H1 (cell line): ENCODE results near the gene SLC27A5. TPM values are rescaled to one million over a fixed set of nuclear protein-coding genes. Genes with fewer than 3 reads are reported as not detected.
A peak's percentile ranks its signal among the peaks of the same experiment; 100 is the strongest.

Source experiments
- CTCF ChIA-PET: fragments of 300-600 bp; sonication (Branson Sonifier 250); formaldehyde crosslinking; loops from one replicate; lab custom pipeline; 2021; ENCODE audit not compliant: partially characterized antibody; lab: Charles Lee
- POLR2A ChIA-PET: fragments of 300-600 bp; sonication (Branson Sonifier 250); formaldehyde crosslinking; loops from one replicate; lab custom pipeline; 2021; ENCODE audit warnings: inconsistent platforms; ENCODE audit not compliant: partially characterized antibody; lab: Charles Lee
- DNase-seq, 2 experiments: peaks; one replicate each; pipeline versions ENCODE4 v3.0.0 to v3.0.0-alpha.2; 2010 to 2022; ENCODE audit warnings: low spot score in 2 of 2, low read depth in 1 of 2, mixed read lengths in 1 of 2
- FAIRE-seq: peaks from 2 replicates; lab custom pipeline; 2011; peaks lifted over from hg19 to GRCh38; lab: Jason Lieb, UNC
- H2AFZ ChIP-seq: 2 replicates; pipeline ENCODE4 v1.8.1; 2012; ENCODE audit warnings: low read length, inconsistent platforms
- H2AK5ac ChIP-seq: 2 replicates; pipeline ENCODE4 v1.6.1; 2013; ENCODE audit warnings: low read depth, low read length
- H2BK120ac ChIP-seq: replicated peaks from 2 replicates; pipeline ENCODE3; 2013; ENCODE audit warnings: low read depth, low read length, inconsistent platforms
- H2BK12ac ChIP-seq: 2 replicates; pipeline ENCODE4 v1.6.1; 2013; ENCODE audit warnings: low read depth, low read length
- H2BK15ac ChIP-seq: 2 replicates; pipeline ENCODE4 v1.6.1; 2013; ENCODE audit warnings: low read length
- H2BK20ac ChIP-seq: 2 replicates; pipeline ENCODE4 v1.6.1; 2013; ENCODE audit warnings: low read length
- H2BK5ac ChIP-seq: 2 replicates; pipeline ENCODE4 v1.6.1; 2013; ENCODE audit warnings: low read depth, low read length
- H3K14ac ChIP-seq: 2 replicates; pipeline ENCODE4 v1.6.1; 2013; ENCODE audit warnings: inconsistent platforms; ENCODE audit not compliant: insufficient read length
- H3K18ac ChIP-seq: 2 replicates; pipeline ENCODE4 v1.6.1; 2013; ENCODE audit warnings: low read length; ENCODE audit errors: extremely low read depth
- H3K23ac ChIP-seq: 2 replicates; pipeline ENCODE4 v1.6.1; 2013; ENCODE audit warnings: inconsistent platforms; ENCODE audit not compliant: insufficient read length
- H3K23me2 ChIP-seq: 2 replicates; pipeline ENCODE4 v1.6.1; 2013; ENCODE audit warnings: low read depth, low read length
- H3K27ac ChIP-seq: 2 replicates; pipeline ENCODE4 v1.6.1; 2011; ENCODE audit warnings: low read depth, low read length, inconsistent platforms
- H3K27me3 ChIP-seq, 4 experiments: replicated peaks in 1 of 4; 1 replicate in 1 of 4; 2 replicates in 3 of 4; pipeline versions ENCODE4 v1.6.1 to v1.8.1; 2011 to 2013; ENCODE audit warnings: low read length in 3 of 4, mild to moderate bottlenecking in 3 of 4, inconsistent platforms in 2 of 4, mixed read lengths in 2 of 4, moderate library complexity in 1 of 4; ENCODE audit not compliant: control insufficient read depth in 3 of 4, insufficient read depth in 3 of 4; ENCODE audit errors: extremely low read depth in 1 of 4
- H3K36me3 ChIP-seq, 4 experiments: 2 replicates each; pipeline versions ENCODE4 v1.6.1 to v1.8.1; 2011 to 2013; ENCODE audit warnings: mild to moderate bottlenecking in 4 of 4, low read length in 3 of 4, moderate library complexity in 2 of 4, control low read depth in 1 of 4, inconsistent platforms in 1 of 4; ENCODE audit not compliant: insufficient read depth in 4 of 4, control insufficient read depth in 2 of 4
- H3K4ac ChIP-seq: replicated peaks from 2 replicates; pipeline ENCODE3; 2013; ENCODE audit warnings: low read length, low read depth, mixed read lengths, inconsistent platforms; ENCODE audit not compliant: insufficient read length
- H3K4me1 ChIP-seq, 4 experiments: replicated peaks in 1 of 4; 1 replicate in 1 of 4; 2 replicates in 3 of 4; pipeline versions ENCODE4 v1.6.1 to v1.8.1; 2011 to 2013; ENCODE audit warnings: low read length in 3 of 4, inconsistent platforms in 2 of 4, mixed read lengths in 1 of 4; ENCODE audit not compliant: insufficient read depth in 4 of 4, control insufficient read depth in 3 of 4
- H3K4me2 ChIP-seq, 2 experiments: 2 replicates each; pipeline versions ENCODE4 v1.6.1 to v1.8.1; 2011 to 2013; ENCODE audit warnings: low read depth in 2 of 2, low read length in 2 of 2, control low read depth in 1 of 2, inconsistent platforms in 1 of 2, mild to moderate bottlenecking in 1 of 2; ENCODE audit not compliant: insufficient read depth in 1 of 2
- H3K4me3 ChIP-seq, 4 experiments: fragments of 200-600, 300-600 bp in 1 of 4; sonication (generic), shearing (Covaris generic), sonication (Bioruptor Twin) in 1 of 4; 2 replicates each; pipeline versions ENCODE4 v1.5.1 to v1.8.1; 2011 to 2016; ENCODE audit warnings: low read length in 4 of 4, low read depth in 3 of 4, control low read depth in 2 of 4, inconsistent platforms in 2 of 4, mild to moderate bottlenecking in 2 of 4, mixed read lengths in 1 of 4, moderate library complexity in 1 of 4; ENCODE audit not compliant: insufficient read depth in 2 of 4; ENCODE audit errors: extremely low read depth in 1 of 4
- H3K56ac ChIP-seq: replicated peaks from 2 replicates; pipeline ENCODE3; 2013; ENCODE audit warnings: low read depth, mild to moderate bottlenecking, mixed read lengths, low read length, inconsistent platforms; ENCODE audit not compliant: insufficient read length
- H3K79me1 ChIP-seq: 2 replicates; pipeline ENCODE4 v1.6.1; 2013; ENCODE audit warnings: low read depth, low read length, control low read depth
- H3K79me2 ChIP-seq, 2 experiments: 2 replicates each; pipeline versions ENCODE4 v1.6.1 to v1.8.1; 2012 to 2013; ENCODE audit warnings: low read length in 2 of 2, mild to moderate bottlenecking in 2 of 2, inconsistent platforms in 1 of 2; ENCODE audit not compliant: insufficient read depth in 2 of 2, control insufficient read depth in 1 of 2
- H3K9ac ChIP-seq, 4 experiments: replicated peaks in 1 of 4; 1 replicate in 1 of 4; 2 replicates in 3 of 4; pipeline versions ENCODE4 v1.6.1 to v1.8.1; 2011 to 2013; ENCODE audit warnings: low read depth in 3 of 4, low read length in 3 of 4, control low read depth in 2 of 4, mild to moderate bottlenecking in 2 of 4, moderate library complexity in 2 of 4, inconsistent platforms in 1 of 4; ENCODE audit errors: extremely low read depth in 1 of 4
- H3K9me3 ChIP-seq, 2 experiments: 2 replicates each; pipeline versions ENCODE4 v1.6.1 to v1.8.1; 2012 to 2013; ENCODE audit warnings: mild to moderate bottlenecking in 2 of 2, moderate library complexity in 2 of 2, control low read depth in 1 of 2, inconsistent platforms in 1 of 2, low read depth in 1 of 2, low read length in 1 of 2, mixed read lengths in 1 of 2; ENCODE audit not compliant: insufficient read depth in 2 of 2
- H4K20me1 ChIP-seq, 2 experiments: replicated peaks in 1 of 2; 2 replicates each; pipeline versions ENCODE3 to v1.8.1; 2011 to 2013; ENCODE audit warnings: inconsistent platforms in 2 of 2, low read length in 2 of 2, mild to moderate bottlenecking in 1 of 2; ENCODE audit not compliant: insufficient read depth in 2 of 2, control insufficient read depth in 1 of 2
- H4K5ac ChIP-seq: 2 replicates; pipeline ENCODE4 v1.6.1; 2013; ENCODE audit warnings: low read length, low read depth, mixed read lengths, inconsistent platforms; ENCODE audit not compliant: insufficient read length
- H4K8ac ChIP-seq: 2 replicates; pipeline ENCODE4 v1.8.0; 2013; ENCODE audit warnings: mild to moderate bottlenecking, moderate library complexity, low read length, inconsistent platforms; ENCODE audit not compliant: insufficient read depth; ENCODE audit errors: extremely low read depth
- H4K91ac ChIP-seq: replicated peaks from 2 replicates; pipeline ENCODE3; 2013; ENCODE audit warnings: low read length, mixed read lengths, inconsistent platforms; ENCODE audit not compliant: insufficient read length
- CTCF ChIP-seq, 3 experiments: IDR thresholded peaks; 1 replicate in 2 of 3; 2 replicates in 1 of 3; pipeline versions ENCODE4 v1.5.1 to v1.6.1; 2011; ENCODE audit warnings: low read length in 3 of 3, mild to moderate bottlenecking in 3 of 3, inconsistent platforms in 2 of 3, low read depth in 1 of 3, moderate library complexity in 1 of 3; ENCODE audit not compliant: insufficient read depth in 1 of 3; ENCODE audit errors: control extremely low read depth in 1 of 3
- HDAC6 ChIP-seq: IDR thresholded peaks from one replicate; pipeline ENCODE4 v1.7.1; 2012; ENCODE audit warnings: low read depth, mild to moderate bottlenecking, inconsistent platforms, low read length, moderate library complexity
- NANOG ChIP-seq: IDR thresholded peaks from 2 replicates; pipeline ENCODE4 v1.6.1; 2011; ENCODE audit warnings: low read length, low read depth, mild to moderate bottlenecking, inconsistent platforms; ENCODE audit not compliant: insufficient read depth, poor library complexity, severe bottlenecking
- POLR2A ChIP-seq, 2 experiments: IDR thresholded peaks; 1 replicate in 1 of 2; 2 replicates in 1 of 2; pipeline ENCODE4 v1.6.1; 2011; ENCODE audit warnings: low read depth in 2 of 2, low read length in 2 of 2, mild to moderate bottlenecking in 2 of 2; ENCODE audit errors: control extremely low read depth in 1 of 2
- POLR2AphosphoS5 ChIP-seq: IDR thresholded peaks from 2 replicates; pipeline ENCODE4 v1.6.1; 2011; ENCODE audit warnings: low read depth, low read length
- SAP30 ChIP-seq: fragments of 300-600 bp; sonication (generic); IDR thresholded peaks from 2 replicates; pipeline ENCODE4 v1.7.1; 2012; ENCODE audit warnings: low read length, moderate library complexity, mild to moderate bottlenecking, inconsistent platforms; ENCODE audit not compliant: insufficient read depth, insufficient replicate concordance
- SIN3A ChIP-seq, 2 experiments: IDR thresholded peaks in 1 of 2; conservative IDR thresholded peaks in 1 of 2; 2 replicates each; pipeline ENCODE4 v1.6.1; 2011 to 2012; ENCODE audit warnings: low read length in 2 of 2, improper control_type of control experiment in 1 of 2, low read depth in 1 of 2, mild to moderate bottlenecking in 1 of 2
- SIRT6 ChIP-seq: IDR thresholded peaks from one replicate; pipeline ENCODE4 v1.7.1; 2012; ENCODE audit warnings: low read length, inconsistent platforms
- WGBS, 2 experiments: shearing (Covaris generic) in 1 of 2; methylation state at CpG; one replicate each; pipeline versions ENCODE4 v1.1.6 to v1.1.7; 2013 to 2015; ENCODE audit warnings: low lambda C conversion rate in 2 of 2, mixed read lengths in 2 of 2, inconsistent platforms in 1 of 2, low coverage in 1 of 2, missing lambda C conversion rate in 1 of 2; ENCODE audit not compliant: insufficient replicate concordance in 2 of 2, insufficient coverage in 1 of 2, insufficient read length in 1 of 2; ENCODE audit errors: extremely low coverage in 1 of 2, missing lambda C conversion rate in 1 of 2; 5-methylcytosine and 5-hydroxymethylcytosine counted together
- polyA plus RNA-seq, 7 experiments: library from polyadenylated mRNA; depleted of rRNA in 3 of 7; stranded (reverse) in 5 of 7; unstranded in 2 of 7; fragments of >200 nt in 5 of 7; fragments of 200-250 nt in 2 of 7; gene quantifications; 1 replicate in 5 of 7; 2 replicates in 1 of 7; 4 replicates in 1 of 7; pipeline versions ENCODE4 v1.2.1 to v1.2.3, GENCODE V29; 2011 to 2013; ENCODE audit warnings: missing spikeins in 2 of 7, mixed read lengths in 2 of 7
- total RNA-seq: library from RNA; stranded (reverse); fragmentation: NEBNext Ultra II Directional; extraction: Animal tissue kit (Norgen Biotek cat#: 25700); gene quantifications from 2 replicates; pipeline ENCODE4 v1.2.1, GENCODE V29; 2021

The SLC27A5 gene
- total and polyA plus RNA-seq, 2 of the 8 experiments (the other 6 are each of a cell fraction or from before 2014, with no cell fraction given) = 25.1 to 80.5 TPM

- no peak overlapping the region for H3K14ac ChIP-seq
- H2AFZ ChIP-seq = no peak overlapping the region
- H2BK5ac ChIP-seq = no peak overlapping the region
- H3K56ac ChIP-seq = no peak overlapping the region
- no peak overlapping the region for H3K9ac ChIP-seq
- no peak overlapping the region for H3K4me2 ChIP-seq
- H3K36me3 ChIP-seq = peaks cover 42 to 69% (median 59%) of the 10 kb centered on the region in 4 experiments
- no peak overlapping the region for H3K4me3 ChIP-seq
- H3K79me1 ChIP-seq = peaks cover 22% of the 10 kb centered on the region
- no peak overlapping the region for H4K91ac ChIP-seq
- no peak overlapping the region for H2BK20ac ChIP-seq
- peaks cover 19 to 40% of the 10 kb centered on the region in 2 experiments for H3K79me2 ChIP-seq
- POLR2A ChIA-PET = interaction anchor here (1.2 to 13.8 kb wide), 5 partner anchors 14 to 179 kb away, joined by 3 to 650 read pairs (median 6); partner anchors contain the start of genes MZF1, SLC27A5, UBE2M and ZBTB45
- no peak overlapping the region for H4K8ac ChIP-seq
- no peak overlapping the region for H2AK5ac ChIP-seq
- H2BK120ac ChIP-seq = no peak overlapping the region
- DNase-seq = no peak
- CTCF ChIA-PET = interaction anchor here (1.2 to 3.8 kb wide), 4 partner anchors 28 to 211 kb away, joined by 3 to 26 read pairs (median 7); partner anchors contain the start of gene ZBTB45
- no peaks in the 10 kb centered on the region for H3K27me3 ChIP-seq
- TF ChIP-seq SIRT6 (no peak), POLR2AphosphoS5 (peak; percentile 71), POLR2A (IDR thresholded peaks at IDR 0.05; ENCODE audit: control extremely low read depth in 1 of 2, low read depth in 2 of 2, low read length in 2 of 2) (peak; percentile 19 to 59), CTCF (IDR thresholded peaks at IDR 0.05; ENCODE audit: control extremely low read depth in 1 of 3, insufficient read depth in 1 of 3, low read depth in 1 of 3, low read length in 3 of 3) (no peak), HDAC6 (no peak), SIN3A (conservative IDR thresholded peaks at IDR 0.05 in 1 of 2, IDR thresholded peaks at IDR 0.05 in 1 of 2; ENCODE audit: low read depth in 1 of 2, low read length in 2 of 2) (no peak), NANOG (no peak), SAP30 (no peak)
- TF ChIP-seq, all 59 proteins: peak for 2
- H2BK15ac ChIP-seq = no peak overlapping the region
- H3K4ac ChIP-seq = no peak overlapping the region
- peaks cover 15% of the 10 kb centered on the region for H3K23me2 ChIP-seq
- WGBS, 2 experiments = 98% methylated on average over 13 of the region's 13 CpGs; no CpG with 5 or more reads in 1 of the 2 experiments
- no peaks in the 10 kb centered on the region for H3K9me3 ChIP-seq
- H3K23ac ChIP-seq = no peak overlapping the region
- no peak overlapping the region for H3K18ac ChIP-seq
- no peak overlapping the region for H3K27ac ChIP-seq
- no peak overlapping the region for H2BK12ac ChIP-seq
- H4K20me1 ChIP-seq = peaks cover 34 to 49% of the 10 kb centered on the region in 2 experiments
- H3K4me1 ChIP-seq = peaks cover 3 to 24% (median 14%) of the 10 kb centered on the region in 4 experiments
- no peak for FAIRE-seq
- H4K5ac ChIP-seq = no peak overlapping the region
Measured at GRCh38 chr19:58550362-58551122, 38.8 kb upstream of the SLC27A5 start.
